Smooth muscle cell (in vitro differentiated cells): ENCODE data around the gene NT5M. TPM values are rescaled to one million over a fixed set of nuclear protein-coding genes. Genes with fewer than 3 reads are reported as not detected.

Experiments
- DNase-seq: peaks from one replicate; lab custom pipeline; 2025; ENCODE audit not compliant: unreplicated experiment; lab: John Stamatoyannopoulos, UW
- H2AFZ ChIP-seq: fragments of 200-600 bp; sonication (generic); 2 replicates; pipeline ENCODE4 v1.6.0; 2016; ENCODE audit warnings: antibody characterized with exemption, low read depth, mild to moderate bottlenecking
- H3F3A ChIP-seq: fragments of 200-600 bp; sonication (generic); 2 replicates; pipeline ENCODE4 v1.6.0; 2017; ENCODE audit warnings: antibody characterized with exemption, low read depth
- H3K27ac ChIP-seq: fragments of 200-600 bp; sonication (generic); 2 replicates; pipeline ENCODE4 v1.5.1; 2016; ENCODE audit warnings: low read depth, mild to moderate bottlenecking
- H3K27me3 ChIP-seq: fragments of 200-600 bp; sonication (generic); 2 replicates; pipeline ENCODE4 v1.6.1; 2016; ENCODE audit warnings: low read depth, mild to moderate bottlenecking
- H3K36me3 ChIP-seq: fragments of 200-600 bp; sonication (generic); 2 replicates; pipeline ENCODE4 v1.5.1; 2016; ENCODE audit warnings: low read depth
- H3K4me1 ChIP-seq: fragments of 200-600 bp; sonication (generic); 2 replicates; pipeline ENCODE4 v1.5.1; 2016; ENCODE audit warnings: low read depth
- H3K4me2 ChIP-seq: fragments of 200-600 bp; sonication (generic); 2 replicates; pipeline ENCODE4 v1.6.0; 2016; ENCODE audit warnings: mild to moderate bottlenecking
- H3K4me3 ChIP-seq: fragments of 200-600 bp; sonication (generic); 2 replicates; pipeline ENCODE4 v1.5.1; 2016; ENCODE audit warnings: mild to moderate bottlenecking
- H3K79me2 ChIP-seq: fragments of 200-600 bp; sonication (generic); 2 replicates; pipeline ENCODE4 v1.6.0; 2016; ENCODE audit warnings: low read depth, mild to moderate bottlenecking
- H3K9ac ChIP-seq: fragments of 200-600 bp; sonication (generic); 2 replicates; pipeline ENCODE4 v1.6.0; 2016; ENCODE audit warnings: low read depth
- H3K9me3 ChIP-seq: fragments of 200-600 bp; sonication (generic); replicated peaks from 2 replicates; pipeline ENCODE4 v1.5.1; 2016; ENCODE audit warnings: low read depth
- H4K20me1 ChIP-seq: fragments of 200-600 bp; sonication (generic); 2 replicates; pipeline ENCODE4 v1.6.0; 2016; ENCODE audit warnings: low read depth
- WGBS: methylation state at CpG from one replicate; pipeline ENCODE4 v1.1.7; 2016; ENCODE audit warnings: low lambda C conversion rate; 5-methylcytosine and 5-hydroxymethylcytosine counted together
- polyA plus RNA-seq: library from polyadenylated mRNA; unstranded; fragments of >200 nt; fragmentation: Nextera tagmentation; extraction: Ambion mirVana; gene quantifications from 2 replicates; pipeline ENCODE4 v1.2.1, GENCODE V29; 2016
- total RNA-seq: library from RNA; depleted of rRNA; stranded (reverse); fragments of >200 nt; gene quantifications from 2 replicates; pipeline ENCODE4 v1.2.3, GENCODE V29; 2014
- TF ChIP-seq, protein P1 (sequence below): fragments of 200-600 bp; sonication (generic); IDR thresholded peaks from 2 replicates; pipeline ENCODE4 v1.5.1; 2017; ENCODE audit warnings: borderline replicate concordance, mild to moderate bottlenecking, antibody characterized with exemption; ENCODE audit not compliant: insufficient read depth, poor library complexity, severe bottlenecking

NT5M gene
- total and polyA plus RNA-seq, 2 experiments from 2014 or later: 2.5 to 6.1 TPM

GRCh38 chr17:17366235-17366634 lies 63.1 kb downstream of the NT5M start:
- Histone ChIP-seq H3K36me3 (no peaks in the 10 kb centered on the region), H3K4me2 (no peak overlapping the region), H3K27me3 (no peaks in the 10 kb centered on the region), H4K20me1 (no peaks in the 10 kb centered on the region), H3K9me3 (no peaks in the 10 kb centered on the region), H2AFZ (no peak overlapping the region), H3F3A (no peaks in the 10 kb centered on the region), H3K27ac (no peak overlapping the region), H3K9ac (no peak overlapping the region), H3K79me2 (no peaks in the 10 kb centered on the region), H3K4me1 (no peaks in the 10 kb centered on the region), H3K4me3 (no peak overlapping the region)
- DNase-seq: no peak
- TF ChIP-seq, protein P1, sequence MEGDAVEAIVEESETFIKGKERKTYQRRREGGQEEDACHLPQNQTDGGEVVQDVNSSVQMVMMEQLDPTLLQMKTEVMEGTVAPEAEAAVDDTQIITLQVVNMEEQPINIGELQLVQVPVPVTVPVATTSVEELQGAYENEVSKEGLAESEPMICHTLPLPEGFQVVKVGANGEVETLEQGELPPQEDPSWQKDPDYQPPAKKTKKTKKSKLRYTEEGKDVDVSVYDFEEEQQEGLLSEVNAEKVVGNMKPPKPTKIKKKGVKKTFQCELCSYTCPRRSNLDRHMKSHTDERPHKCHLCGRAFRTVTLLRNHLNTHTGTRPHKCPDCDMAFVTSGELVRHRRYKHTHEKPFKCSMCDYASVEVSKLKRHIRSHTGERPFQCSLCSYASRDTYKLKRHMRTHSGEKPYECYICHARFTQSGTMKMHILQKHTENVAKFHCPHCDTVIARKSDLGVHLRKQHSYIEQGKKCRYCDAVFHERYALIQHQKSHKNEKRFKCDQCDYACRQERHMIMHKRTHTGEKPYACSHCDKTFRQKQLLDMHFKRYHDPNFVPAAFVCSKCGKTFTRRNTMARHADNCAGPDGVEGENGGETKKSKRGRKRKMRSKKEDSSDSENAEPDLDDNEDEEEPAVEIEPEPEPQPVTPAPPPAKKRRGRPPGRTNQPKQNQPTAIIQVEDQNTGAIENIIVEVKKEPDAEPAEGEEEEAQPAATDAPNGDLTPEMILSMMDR: no peak
- WGBS: 83% methylated on average over 1 of the region's 1 CpG

DNA sequence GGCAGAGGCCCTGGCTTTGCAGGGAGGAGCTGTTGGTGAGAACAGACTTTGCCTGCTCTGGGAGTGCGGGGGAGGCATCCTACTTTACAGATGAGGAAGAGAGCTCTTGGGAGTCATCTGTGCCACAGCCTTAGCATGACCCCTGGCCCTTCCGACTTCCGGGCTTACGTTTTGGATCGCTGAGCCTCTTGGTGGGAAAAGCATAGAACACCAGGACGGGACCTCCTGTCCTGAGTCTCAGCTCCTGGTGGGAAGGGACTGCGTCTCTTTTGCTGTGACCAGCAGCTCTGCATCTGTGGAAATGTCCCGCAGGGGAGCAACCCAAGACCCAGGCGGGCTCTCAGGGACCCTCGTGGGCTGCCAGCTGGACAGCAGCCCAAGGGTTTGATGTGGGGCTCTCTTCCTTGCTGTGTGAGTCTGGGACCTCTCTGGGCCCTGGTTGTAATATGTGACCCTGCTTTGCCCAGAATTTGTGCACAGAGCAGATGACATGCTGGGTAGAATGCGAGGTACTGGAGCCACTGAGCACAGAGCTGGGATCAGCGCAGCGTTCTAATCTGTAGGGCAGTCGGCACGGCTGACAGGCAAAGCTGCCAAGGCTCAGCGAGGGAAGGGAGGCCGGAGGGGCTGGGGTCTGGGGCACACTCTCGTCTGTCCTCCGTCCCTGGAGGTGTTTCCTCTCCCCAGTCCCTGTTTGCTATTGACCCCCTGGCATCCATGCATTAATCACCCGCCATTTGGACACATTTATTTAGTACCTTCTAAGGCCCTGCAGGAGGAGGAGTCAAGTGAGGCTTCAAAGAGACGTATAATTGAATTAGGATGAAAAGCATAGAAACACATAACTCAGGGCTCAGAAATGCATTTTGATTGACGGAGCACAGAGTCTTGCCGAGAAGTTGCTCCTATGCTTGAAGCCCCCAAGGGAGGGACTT lies 64.0 kb downstream of the NT5M start:
- no peaks in the 10 kb centered on the region for H3K9me3 ChIP-seq
- no peak overlapping the region for H3K9ac ChIP-seq
- H4K20me1 ChIP-seq: no peaks in the 10 kb centered on the region
- H3K4me2 ChIP-seq: no peak overlapping the region
- DNase-seq: no peak
- no peak overlapping the region for H3K27ac ChIP-seq
- no peaks in the 10 kb centered on the region for H3K36me3 ChIP-seq
- no peaks in the 10 kb centered on the region for H3K4me1 ChIP-seq
- H3K4me3 ChIP-seq: no peak overlapping the region
- H3F3A ChIP-seq: no peaks in the 10 kb centered on the region
- H3K27me3 ChIP-seq: no peaks in the 10 kb centered on the region
- H2AFZ ChIP-seq: no peak overlapping the region
- TF ChIP-seq, protein P1: no peak
- no peaks in the 10 kb centered on the region for H3K79me2 ChIP-seq
- 91% methylated on average over 20 of the region's 23 CpGs for WGBS

DNA sequence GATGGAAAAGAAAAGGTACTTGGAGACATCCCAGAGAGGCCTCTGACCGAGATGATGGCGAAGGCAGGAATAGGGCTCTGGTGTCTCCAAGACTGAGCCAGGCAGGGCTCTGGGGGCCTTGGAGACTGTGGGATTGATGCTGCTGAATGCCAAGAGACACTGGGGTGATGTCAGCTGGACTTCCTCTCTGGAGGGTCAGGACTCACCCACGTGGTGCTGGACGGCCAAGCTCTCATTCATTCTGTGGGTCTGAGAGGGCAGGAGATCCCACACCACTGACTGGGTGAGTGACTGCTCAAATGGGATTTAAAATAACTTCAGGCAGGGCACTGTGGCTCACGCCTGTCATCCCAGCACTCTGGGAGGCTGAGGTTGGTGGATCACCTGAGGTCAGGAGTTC lies 64.8 kb downstream of the NT5M start:
- 69% methylated on average over 5 of the region's 5 CpGs for WGBS
- Histone ChIP-seq H3K9ac (no peak overlapping the region), H2AFZ (no peak overlapping the region), H3K4me3 (no peak overlapping the region), H3K9me3 (no peaks in the 10 kb centered on the region), H4K20me1 (no peaks in the 10 kb centered on the region), H3K4me1 (no peaks in the 10 kb centered on the region), H3K36me3 (no peaks in the 10 kb centered on the region), H3K27me3 (no peaks in the 10 kb centered on the region), H3K79me2 (no peaks in the 10 kb centered on the region), H3K27ac (no peak overlapping the region), H3F3A (no peaks in the 10 kb centered on the region), H3K4me2 (no peak overlapping the region)
- no peak for DNase-seq
- TF ChIP-seq, protein P1: no peak

DNA sequence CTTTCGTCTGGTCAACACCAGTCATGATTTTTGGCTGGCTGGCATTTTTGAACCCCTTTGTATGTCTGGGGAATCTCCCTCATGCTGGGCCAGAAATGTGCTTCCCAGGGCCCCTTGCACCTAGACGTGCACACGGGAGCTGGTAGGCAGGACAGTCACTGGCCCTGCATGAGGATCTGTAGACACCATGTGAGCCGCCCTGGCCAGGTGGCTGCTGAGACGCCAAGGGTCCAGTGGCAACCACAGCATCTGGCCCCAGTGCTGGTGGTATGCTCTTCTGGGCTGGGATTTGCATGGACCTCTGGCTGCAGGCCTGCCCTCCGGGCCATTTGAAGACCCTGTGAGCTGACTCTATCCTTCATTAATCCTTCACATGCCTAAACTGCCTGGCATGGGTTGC lies 67.5 kb downstream of the NT5M start:
- H3K4me2 ChIP-seq: no peak overlapping the region
- no peak overlapping the region for H3K4me3 ChIP-seq
- no peaks in the 10 kb centered on the region for H3K36me3 ChIP-seq
- no peak overlapping the region for H2AFZ ChIP-seq
- H3K27ac ChIP-seq: no peak overlapping the region
- 97% methylated on average over 6 of the region's 6 CpGs for WGBS
- H3K79me2 ChIP-seq: no peaks in the 10 kb centered on the region
- H3K9me3 ChIP-seq: no peaks in the 10 kb centered on the region
- H3K9ac ChIP-seq: no peak overlapping the region
- H3K4me1 ChIP-seq: no peaks in the 10 kb centered on the region
- H3K27me3 ChIP-seq: no peaks in the 10 kb centered on the region
- H3F3A ChIP-seq: peaks cover 4% of the 10 kb centered on the region
- H4K20me1 ChIP-seq: no peaks in the 10 kb centered on the region
- TF ChIP-seq, protein P1: no peak
- DNase-seq: no peak
